GM19023 (cell line): ENCODE measurements around the gene PHC1.
A peak's percentile ranks its signal among the peaks of the same experiment; 100 is the strongest.
"Not testable (repeated sequence)": the region's sequence is repeated elsewhere in the genome, so short reads cannot be mapped to it uniquely, and the experiment has no call there.

Experiments used
- ATAC-seq: cut with Tn5 transposase; IDR thresholded peaks from one replicate; pipeline ENCODE4 v1.9.1; 2021; ENCODE audit warnings: mild to moderate bottlenecking, moderate library complexity; ENCODE audit not compliant: unreplicated experiment

The PHC1 gene

GRCh38 chr12:8914033-8914715 is at the start of gene PHC1:
Gene PHC1, plus strand, starts transcription at chr12:8914509. Its CDS starts 3,169 bp downstream, at chr12:8917678.
- ATAC-seq, result peak; percentile 64

- ATAC-seq, result no peak
Measured at GRCh38 chr12:8866429-8866828, 47.9 kb upstream of the PHC1 start.

GRCh38 chr12:8867009-8867408 is 47.3 kb upstream of the PHC1 start:
- no peak for ATAC-seq

- no peak for ATAC-seq
Measured at GRCh38 chr12:8867786-8868185, 46.5 kb upstream of the PHC1 start.

GRCh38 chr12:8870586-8870985 is 43.7 kb upstream of the PHC1 start:
- ATAC-seq, result no peak

GRCh38 chr12:8871068-8871467 is 43.2 kb upstream of the PHC1 start:
- no peak for ATAC-seq

- ATAC-seq, result no peak
Measured at GRCh38 chr12:8876887-8877286, 37.4 kb upstream of the PHC1 start.

- ATAC-seq, result no peak
Measured at GRCh38 chr12:8886502-8887284, 27.6 kb upstream of the PHC1 start.

- no peak for ATAC-seq
Measured at GRCh38 chr12:8887285-8887715, 27.0 kb upstream of the PHC1 start.

GRCh38 chr12:8890313-8891085 is 23.8 kb upstream of the PHC1 start:
- peak; percentile 40 for ATAC-seq

GRCh38 chr12:8891976-8892375 is 22.3 kb upstream of the PHC1 start:
- no peak for ATAC-seq

- ATAC-seq, result no peak
Measured at GRCh38 chr12:8894378-8894777, 19.9 kb upstream of the PHC1 start.

- ATAC-seq, result no peak
Measured at GRCh38 chr12:8894986-8895385, 19.3 kb upstream of the PHC1 start.

- ATAC-seq, result no peak
Measured at GRCh38 chr12:8897081-8897480, 17.2 kb upstream of the PHC1 start.

- ATAC-seq, result no peak
Measured at GRCh38 chr12:8899830-8900229, 14.5 kb upstream of the PHC1 start.

GRCh38 chr12:8902703-8903102 is 11.6 kb upstream of the PHC1 start:
- ATAC-seq, result not testable (repeated sequence)

GRCh38 chr12:8903646-8904045 is 10.7 kb upstream of the PHC1 start:
- ATAC-seq, result no peak

GRCh38 chr12:8904665-8905064 is 9.6 kb upstream of the PHC1 start:
- no peak for ATAC-seq

GRCh38 chr12:8905546-8905945 is 8.8 kb upstream of the PHC1 start:
- ATAC-seq, result no peak

- no peak for ATAC-seq
Measured at GRCh38 chr12:8906266-8907180, 7.8 kb upstream of the PHC1 start.

GRCh38 chr12:8907513-8907912 is 6.8 kb upstream of the PHC1 start:
- ATAC-seq, result no peak
